Measurements from ENCODE around the gene HNF1B.

HNF1B gene

DNA sequence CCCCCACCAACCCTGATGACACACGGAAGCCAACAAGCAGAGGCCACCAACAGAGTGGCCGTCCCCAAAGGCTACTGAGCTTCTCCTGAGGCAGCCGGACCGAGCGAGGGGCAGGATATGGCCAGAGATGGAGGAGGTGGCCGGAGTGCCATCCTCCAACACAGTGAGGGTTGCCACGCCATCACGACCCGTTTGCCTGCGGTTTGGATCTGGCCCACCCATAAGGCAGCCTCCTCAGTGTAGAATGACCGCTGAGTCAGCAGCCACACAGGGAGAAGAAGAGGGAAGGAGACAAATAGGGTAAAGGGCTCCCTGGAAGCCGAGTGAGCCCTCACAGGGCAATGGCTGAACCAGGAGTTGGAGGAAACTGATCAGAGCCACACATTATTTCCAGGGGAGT is 13.8 kb downstream of the HNF1B start:
- no peak for DNase-seq

DNA sequence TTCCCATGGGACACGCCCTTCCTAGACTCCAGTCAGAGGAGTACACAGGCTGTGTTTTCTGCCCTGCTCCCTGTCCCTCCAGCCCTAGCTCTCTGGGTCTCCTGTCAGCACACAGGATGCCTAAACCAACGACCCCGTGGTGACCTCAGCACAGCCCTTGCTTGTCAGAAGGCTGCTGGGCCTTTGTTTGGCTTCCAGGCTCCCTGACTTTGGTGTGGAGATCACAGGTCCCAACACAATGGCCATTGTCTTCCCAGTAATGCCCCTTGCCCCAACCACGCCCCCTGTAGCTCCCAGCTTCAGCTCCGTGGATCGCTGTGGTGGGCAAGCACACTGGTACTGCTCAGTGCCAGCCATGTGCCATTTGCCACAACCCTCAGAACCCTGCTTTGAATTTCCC is 15.0 kb downstream of the HNF1B start:
- DNase-seq, result no peak

DNA sequence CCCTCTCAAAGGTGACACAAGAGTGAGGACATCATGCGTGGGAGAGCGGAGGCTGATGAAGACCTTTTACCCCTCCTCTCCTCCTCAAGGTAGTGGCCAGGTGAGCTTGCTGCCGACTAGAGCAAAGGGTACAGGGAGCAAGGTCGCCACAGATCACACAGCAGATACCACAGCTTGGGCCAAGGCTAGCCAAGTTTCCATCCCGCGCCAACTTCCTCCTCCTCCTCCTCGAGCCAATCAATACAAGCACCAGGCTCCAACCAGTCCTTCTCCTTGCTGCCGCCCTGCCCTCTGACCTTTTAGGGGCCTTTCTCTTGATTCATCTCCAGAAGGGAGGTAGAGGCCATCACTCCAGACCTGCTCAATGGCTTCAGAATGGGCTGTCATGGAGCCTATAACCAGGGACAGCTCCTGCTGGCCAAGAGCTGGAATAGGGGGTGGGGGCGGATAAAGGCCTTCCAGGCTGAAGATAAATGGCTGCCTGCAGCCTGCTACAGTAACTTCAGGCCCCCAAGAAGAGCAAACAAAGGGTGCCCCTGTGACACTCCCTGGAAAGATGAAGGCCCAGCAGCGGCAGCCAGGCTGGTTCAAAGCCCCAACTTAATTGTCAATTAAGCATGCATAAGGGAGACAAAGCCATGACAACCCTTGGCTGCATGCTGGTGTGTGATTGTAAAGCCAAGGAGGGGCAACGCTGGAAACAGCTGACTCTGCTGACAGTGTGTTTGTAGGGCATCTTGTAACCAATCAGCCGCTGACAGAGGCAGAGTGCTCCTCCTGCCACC is 17.8 kb downstream of the HNF1B start:
- DNase-seq, result no peak

DNA sequence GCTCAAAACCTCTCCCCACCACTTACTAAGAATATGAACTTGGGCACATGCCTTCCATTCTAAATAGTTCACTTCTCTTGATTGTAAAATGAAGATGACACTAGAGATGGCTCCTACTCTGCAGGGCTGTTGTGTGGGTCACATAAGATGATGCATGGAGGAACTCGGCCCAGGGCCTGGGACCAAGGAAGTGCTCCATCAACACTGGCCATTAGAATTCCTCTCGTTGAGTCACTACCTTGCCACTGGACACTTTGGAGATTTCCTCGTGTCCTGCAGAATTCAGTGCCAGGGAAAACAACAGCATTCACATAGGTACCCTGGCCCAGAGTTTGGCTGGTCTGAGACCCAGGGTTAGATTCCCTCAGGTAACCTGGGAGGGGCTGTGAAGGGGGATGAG is 18.6 kb downstream of the HNF1B start:
- no peak for DNase-seq

DNA sequence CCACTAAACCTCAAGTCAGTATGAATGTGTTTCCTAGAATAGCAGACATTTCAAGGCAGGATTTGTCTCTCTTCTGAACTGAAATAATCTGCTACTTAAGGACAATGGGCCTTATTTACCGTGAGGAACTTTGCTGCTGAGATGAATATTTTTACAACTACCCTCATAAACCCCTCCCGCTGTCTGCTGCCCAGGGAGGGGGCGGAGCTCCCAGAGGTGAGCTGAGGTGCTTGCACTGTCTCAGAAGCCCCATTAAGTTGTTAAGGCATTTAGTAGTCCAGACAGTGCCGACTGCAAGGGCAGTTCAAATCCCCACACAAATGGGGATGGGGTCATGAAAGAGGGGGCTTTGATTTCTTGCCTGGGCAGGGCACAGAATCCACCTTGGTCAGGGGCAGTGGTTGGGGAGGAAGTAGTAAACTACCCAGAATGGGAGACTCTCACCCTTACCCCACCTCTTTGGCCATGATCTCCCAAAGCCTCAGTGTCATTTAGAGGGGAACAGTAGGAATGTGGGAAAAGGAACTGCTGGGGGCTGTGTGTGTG is 19.2 kb downstream of the HNF1B start:
- no peak for DNase-seq

DNA sequence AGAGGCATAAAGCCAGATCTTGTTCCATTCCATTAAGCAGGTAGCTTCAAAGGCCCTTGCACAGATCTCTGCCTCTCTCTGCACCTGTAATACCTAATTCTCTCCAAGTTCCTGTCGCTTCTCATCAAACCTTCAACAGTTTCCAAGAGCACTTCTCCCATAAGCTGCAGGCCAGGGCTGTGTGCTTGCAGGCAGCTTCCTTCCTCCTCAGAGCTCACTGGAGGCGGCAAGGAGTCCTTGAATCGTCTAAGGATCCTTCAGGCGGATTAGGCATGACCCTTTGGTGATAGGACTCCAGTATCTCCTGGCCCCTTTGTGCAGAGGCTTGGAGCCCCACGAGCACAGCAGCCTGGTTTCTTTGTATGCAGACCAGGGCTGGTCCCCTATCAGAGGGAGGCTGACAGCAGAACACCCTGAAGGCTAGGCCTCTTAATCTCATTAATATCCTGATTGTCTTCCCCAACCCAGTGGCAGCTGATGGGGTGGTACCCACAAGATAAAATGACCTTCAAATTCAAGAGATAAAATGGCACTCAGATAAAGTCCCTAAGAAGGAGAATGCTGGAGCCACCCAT is 19.8 kb downstream of the HNF1B start:
- no peak for DNase-seq

DNA sequence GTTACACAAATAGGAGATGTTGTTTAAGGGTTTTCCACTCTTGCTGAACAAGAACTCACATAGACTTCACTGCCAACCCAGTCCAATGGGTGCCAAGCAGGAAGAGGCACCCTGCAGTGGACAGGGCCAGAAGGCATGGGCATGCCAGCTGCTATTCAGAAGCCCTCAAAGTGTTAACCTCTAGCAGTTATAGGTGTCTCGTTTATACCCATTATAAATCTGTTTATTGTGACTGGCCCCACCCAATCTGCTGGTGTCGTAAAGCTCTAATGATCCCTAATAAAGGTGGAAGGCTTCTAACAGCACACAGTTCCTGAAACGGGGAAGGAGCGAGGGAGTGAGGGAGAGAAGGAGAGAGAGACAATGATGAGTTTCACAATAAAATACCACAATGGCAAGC is 23.9 kb downstream of the HNF1B start:
- no peak for DNase-seq

DNA sequence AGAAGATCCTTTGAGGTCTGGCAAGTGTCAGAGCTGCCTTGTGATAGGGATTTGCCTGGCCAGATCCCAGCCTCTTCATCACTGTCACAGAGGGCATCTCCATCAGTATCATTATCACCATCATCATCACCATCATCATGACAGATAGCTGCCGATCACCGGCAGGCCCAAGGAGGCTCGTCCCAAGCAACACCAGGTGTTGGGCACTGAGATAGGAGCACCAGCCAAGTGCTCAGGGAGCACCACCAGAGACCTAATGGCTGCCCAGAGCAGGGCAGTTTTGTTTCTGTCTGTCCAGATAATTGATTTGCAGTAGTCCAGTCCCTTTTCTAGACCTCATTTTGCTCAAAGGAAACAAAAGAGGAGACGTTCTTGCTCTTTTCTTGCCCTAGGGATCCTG is 25.0 kb downstream of the HNF1B start:
- DNase-seq, result no peak

DNA sequence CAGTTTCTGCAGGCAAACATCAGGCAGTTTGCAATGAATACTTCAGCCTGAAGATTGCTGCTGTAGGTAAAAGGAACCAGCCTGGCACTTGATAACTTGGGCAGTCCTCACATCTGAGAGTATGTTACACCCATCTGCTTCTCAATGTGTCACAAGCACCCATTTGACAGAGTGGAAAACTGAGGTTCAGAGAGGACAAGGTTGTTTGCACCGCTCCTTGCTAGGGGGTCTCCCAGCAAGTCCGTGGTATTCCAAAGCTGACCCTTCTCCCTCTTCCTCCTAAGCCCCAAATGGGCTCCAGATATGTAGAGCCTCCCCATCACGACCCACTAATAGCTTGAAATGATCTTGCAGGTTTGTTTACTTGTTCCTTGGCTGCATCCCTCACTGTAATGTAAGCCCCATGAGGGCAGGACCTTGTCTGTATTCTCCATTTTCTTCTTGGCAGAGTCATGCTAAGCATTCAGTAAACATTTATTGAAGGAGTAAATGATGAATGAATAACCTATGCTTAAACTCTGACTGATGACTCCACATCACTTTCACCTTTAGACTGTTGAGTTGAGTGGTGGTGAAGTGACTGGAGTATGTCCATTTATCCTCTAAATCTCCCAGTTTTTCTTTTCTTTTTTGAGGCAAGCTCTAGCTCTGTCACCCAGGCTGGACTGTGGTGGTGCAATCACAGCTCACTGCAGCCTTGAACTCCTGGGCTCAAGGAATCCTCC is 26.4 kb downstream of the HNF1B start:
- no peak for DNase-seq

DNA sequence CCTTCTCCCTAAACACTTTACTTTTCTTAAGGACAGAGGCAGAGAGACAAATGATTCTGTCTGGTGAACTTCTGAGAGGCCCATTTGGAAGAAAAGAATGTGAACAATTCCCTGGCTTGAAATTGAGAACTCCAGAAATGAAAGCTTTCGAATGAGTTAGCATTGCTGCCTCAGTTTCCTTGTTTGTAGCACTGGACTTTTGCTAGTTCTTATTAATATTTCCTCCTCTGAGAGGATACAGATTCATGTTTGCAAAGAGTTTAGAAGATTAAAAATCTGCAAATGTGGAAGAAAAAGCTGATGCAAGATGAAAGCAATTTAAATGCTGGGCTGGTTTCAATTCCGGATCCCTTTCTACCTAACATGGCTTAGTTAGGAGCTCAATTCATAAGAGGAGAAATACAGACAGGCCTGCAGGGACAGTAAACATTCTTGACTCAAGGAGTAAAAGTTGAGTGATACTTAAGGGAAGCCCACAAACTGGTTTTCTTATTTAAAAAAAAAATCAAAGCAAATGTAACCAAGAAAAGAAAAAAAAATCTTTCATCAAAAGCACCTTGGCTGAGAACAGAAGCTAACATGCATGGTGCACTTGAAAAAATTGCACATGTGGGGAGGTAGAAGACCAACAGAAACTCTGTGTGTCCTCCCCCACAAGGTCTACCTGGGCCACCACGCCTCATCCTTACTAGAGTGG is 27.1 kb downstream of the HNF1B start:
- DNase-seq, result no peak

DNA sequence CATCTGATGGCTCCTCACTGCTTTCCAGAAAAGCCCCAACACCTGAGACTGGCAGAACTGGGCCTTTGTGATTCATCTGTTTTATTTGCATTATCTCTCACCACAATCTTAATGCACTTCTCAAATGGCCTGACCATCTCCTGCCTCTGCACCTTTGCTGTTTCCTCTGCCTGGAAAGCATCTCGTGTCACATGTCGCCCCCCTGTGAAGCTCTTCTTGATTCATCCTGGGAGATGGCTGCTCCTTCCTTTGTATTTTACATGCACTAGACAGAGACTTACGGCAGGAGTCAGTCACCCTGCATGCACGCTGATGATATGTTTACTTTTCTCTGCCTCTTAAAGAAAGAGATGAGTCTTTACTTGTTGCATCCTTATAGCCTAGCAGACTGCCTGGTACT is 30.0 kb downstream of the HNF1B start:
- DNase-seq, result no peak

DNA sequence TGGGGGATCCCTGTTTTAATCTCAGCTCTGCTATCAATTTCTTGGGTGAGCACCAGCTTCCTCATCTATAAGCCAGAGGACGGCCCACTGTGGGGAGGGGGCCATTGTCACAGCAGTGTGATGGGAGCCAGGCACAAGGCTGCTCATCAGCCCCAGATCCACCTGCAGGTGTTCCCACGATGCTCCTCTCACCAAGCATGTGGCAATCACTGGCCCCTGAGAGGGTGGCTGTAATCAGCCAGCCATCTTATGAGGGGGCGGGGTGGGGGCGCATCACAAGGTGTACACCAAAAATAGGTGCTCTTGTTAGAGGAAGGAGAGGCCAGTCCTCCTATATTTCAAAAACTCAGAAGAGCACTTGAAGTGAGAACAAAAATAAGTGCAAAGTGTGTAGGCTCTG is 31.2 kb downstream of the HNF1B start:
- DNase-seq, result no peak

DNA sequence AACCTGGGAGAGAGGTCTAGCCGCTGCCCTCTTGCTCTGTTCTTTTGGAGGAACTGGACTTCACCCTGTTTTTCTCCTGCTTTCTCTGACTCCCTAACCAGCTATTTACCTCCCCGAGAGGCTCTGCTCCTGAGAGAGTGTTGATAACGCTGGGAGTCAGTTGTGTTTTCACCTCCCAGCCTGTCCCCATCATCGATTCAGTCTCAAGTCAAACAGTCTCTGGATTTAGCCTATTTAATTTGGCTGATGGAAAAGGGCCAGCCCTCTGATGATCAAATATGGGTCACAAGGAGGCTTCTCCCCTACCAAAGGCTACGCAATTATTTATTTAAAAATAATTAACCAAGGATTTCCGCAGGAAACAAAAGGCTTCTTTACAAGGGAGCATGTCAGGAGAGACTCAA is 31.8 kb downstream of the HNF1B start:
- DNase-seq, result no peak

DNA sequence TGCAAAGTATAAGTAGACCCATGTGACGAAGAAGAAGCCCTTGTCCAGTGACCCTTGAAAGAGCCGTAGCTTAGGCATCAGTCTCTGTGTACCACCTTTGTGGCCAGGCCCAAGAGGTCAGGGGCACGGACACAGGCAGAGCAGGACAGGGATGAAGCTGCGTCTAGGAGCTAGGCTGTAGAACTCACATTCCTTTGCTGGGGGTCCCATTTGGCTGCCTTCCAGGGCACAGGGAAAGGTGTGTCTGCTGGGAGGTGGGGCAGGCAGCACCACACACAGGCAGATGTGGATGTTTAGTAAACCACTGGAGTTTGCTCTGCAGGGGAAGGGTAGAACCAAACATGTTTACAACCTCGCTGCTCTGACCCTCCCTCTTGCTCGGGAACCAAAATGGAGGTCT is 33.7 kb downstream of the HNF1B start:
- no peak for DNase-seq

DNA sequence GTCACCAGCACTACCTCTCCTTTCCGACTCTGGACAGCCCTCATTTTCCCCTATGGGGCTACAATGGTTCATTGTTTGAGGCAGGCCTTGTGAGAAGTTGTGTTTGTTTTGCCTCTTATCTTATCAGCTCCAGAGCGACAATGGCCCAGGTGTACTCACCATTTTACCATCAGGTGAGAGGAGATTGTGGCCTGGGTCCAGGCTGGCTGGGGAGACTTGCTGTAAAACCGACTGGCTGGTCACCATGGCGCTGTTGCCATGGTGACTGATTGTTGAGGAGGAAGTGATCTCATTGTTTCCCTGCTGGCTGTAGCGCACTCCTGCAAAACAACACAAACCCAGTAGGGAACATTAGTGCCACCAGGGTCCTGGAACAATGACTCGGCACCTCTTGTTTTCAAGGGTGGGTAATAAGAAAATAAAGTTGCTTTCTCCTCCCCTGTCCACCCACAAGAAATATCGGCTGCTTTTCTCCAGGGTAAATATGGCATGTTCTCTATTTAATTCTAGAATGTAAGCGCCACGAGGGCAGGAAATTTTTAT is 34.4 kb downstream of the HNF1B start:
- DNase-seq, result peak; percentile 81

DNA sequence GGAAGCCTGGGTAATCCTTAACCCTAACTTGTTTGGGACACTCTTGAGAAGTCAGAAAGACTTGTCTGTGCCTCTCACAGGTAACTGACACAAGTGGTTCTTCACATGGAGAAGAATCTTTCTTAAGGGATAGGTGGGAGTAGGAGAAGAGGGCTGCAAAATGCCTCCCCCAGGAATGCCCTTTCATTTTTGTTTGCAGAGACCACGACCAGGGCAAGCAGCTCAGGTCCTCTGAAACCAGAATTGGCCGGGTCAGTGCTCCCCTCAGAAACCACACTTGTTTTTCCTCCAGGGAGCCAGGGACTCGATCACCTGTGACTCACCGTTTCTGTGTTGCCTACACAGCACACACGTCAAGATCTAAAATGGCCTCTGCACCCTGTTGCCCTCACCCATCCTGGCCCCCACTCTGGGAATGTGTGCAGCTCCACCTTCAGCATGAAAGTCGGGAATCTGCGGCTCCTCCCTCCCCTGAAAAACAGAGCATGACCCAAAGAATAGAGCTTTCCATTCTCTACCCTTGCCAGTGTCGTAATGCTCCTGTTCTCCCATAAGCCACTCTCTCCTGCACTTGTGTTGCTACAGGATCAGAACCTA is 36.1 kb downstream of the HNF1B start:
- DNase-seq, result no peak

DNA sequence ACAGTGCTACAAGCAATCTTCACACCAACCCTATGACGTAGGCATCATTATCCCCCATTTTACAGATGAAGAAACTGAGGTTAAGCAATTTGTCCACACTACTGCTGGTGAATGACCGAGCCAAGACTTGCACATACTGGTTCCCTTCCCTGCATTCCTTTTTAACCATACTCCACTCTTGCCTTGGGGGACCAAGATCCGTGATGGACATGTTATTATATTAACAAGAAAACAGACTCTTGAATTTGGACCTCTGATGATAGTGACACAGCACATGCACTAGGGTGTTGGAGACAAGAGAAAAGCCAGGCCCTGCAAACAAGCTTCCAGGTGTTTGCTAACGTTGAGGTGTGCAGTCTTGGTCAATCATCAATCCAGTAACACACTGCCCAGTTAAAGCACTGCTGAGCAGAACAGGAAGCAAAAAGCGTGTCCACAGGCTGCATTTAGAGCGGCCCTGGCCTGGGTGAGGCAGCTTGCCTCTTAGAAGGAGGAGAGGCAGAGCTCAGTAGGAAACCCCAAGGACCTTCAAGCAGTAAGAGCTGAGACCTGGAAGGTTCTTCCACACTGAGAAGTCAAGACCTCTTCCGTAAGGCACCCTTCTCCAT is 36.7 kb downstream of the HNF1B start:
- no peak for DNase-seq

DNA sequence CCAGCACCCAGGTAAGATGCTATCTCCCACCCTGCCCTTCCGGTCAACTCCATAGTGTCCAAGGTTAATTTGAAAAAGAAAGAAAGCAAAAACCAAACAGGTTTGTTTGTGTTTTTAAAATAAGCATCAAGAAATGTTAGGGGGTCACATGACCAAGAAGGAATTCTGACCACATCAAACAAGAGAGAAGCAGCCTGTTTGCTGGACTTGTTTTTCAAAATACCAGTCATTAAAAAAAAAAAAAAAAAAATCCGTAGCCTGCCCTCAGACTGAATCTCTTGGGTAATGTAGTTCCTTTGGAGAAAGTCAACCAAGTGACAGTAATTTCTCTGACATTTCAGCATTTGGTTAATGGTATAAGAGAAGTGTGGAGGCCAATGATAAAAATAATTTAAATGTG is 38.4 kb downstream of the HNF1B start:
- DNase-seq, result no peak

DNA sequence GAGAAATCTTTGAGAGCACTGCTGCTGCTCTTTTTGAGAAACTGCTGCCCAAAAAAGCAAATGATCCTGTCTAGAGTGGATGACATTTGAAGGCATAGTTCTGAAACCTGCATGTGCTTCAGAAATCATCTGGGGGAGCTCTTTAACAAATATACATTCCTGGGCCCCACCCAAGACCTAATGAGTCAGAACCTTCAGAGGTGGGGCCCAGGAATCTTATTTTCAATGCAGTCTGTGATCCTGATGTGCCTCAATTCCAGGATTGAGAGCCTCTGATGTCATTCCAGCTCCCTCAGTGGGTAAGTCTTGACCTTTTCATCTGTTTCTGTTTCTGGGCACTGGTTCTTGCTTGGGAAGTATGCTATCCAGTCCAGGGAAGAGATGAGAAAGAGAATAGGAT is 42.3 kb downstream of the HNF1B start:
- DNase-seq, result no peak

DNA sequence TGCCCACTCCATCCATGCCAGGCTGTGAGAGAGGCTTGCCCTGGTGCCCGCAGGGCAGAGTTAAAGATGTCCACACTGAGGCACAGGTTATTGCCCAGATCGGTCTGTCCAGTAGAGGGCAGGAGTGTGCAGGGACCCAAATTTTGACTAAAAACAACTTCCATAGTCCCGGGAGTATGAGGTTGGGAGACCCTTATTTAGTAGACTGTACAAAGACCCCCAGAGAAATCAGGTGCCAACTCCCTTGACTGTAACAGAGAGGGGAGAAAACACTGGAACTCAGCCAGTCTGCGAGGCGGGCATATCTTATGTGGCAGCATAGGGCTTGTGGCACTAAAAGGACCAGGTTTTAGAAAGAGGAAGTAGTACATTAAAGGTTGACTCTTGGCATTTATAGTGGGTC is 43.4 kb downstream of the HNF1B start:
- no peak for DNase-seq

DNA sequence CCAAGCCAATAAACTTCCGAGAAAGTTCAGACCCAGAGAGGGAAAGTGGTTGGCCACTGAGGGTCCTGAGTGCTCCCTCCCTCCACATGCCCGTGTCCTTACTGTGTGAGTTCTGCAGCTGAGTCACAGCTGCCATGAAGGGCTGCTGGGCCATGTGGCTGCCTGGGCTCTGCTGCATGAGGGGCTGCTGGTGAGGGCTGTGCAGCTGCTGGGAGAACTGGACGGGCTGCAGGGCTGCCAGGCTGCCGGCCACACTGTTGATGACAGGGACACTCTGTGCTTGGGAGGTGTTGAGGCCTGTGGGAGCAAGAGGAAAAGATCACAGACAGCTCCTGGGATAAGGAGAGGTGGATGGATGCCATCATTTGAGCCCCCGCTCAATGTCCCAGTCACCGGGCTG is 44.0 kb downstream of the HNF1B start:
- no peak for DNase-seq

DNA sequence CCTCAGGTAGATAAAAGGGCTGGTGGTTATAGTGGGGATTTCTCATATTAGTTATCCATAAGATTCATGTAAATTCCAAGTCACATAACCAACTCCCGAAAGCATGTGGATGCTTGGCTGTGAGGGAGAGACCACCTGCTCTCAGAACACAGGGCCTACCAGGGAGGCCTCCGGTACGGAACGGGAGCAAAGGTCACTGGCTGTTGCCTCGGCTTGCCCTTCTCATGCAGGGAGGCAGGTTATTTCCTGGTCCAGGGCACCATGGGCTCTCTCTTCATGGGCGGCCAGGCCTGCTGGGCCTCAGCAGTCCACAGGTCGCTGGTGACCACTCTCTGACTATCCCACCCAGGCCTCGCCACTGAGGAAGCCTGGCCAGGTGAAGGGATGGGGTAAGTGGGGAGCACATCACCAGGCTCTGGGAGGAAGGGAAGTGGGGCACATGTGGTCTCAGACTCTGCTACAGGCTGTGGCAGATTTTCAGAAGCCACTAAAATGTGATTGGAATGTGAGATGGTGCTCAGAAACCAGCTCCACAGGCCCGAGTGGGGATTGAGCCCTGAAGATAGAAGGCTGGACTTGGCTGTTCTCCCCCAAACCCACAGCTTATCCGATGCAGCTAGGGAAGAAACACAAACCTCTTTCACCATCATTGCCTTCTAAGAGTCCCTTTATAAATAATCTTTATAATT is 45.4 kb downstream of the HNF1B start:
- DNase-seq, result no peak
